ENCODE data around the gene ITGA4.
"Not testable (repeated sequence)": the region's sequence is repeated elsewhere in the genome, so short reads cannot be mapped to it uniquely, and the experiment has no call there.

ITGA4 gene

DNA sequence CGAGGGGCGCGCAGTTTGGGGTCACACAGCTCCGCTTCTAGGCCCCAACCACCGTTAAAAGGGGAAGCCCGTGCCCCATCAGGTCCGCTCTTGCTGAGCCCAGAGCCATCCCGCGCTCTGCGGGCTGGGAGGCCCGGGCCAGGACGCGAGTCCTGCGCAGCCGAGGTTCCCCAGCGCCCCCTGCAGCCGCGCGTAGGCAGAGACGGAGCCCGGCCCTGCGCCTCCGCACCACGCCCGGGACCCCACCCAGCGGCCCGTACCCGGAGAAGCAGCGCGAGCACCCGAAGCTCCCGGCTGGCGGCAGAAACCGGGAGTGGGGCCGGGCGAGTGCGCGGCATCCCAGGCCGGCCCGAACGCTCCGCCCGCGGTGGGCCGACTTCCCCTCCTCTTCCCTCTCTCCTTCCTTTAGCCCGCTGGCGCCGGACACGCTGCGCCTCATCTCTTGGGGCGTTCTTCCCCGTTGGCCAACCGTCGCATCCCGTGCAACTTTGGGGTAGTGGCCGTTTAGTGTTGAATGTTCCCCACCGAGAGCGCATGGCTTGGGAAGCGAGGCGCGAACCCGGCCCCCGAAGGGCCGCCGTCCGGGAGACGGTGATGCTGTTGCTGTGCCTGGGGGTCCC, at the start of gene ITGA4:
ITGA4 (plus strand) TSS at position 266 of the 620 bp plus-strand sequence; CDS start at position 535, 269 bp downstream.
- DNase-seq, result peak; percentile 50

- DNase-seq, result no peak
Measured at GRCh38 chr2:181408861-181409260, 48.3 kb upstream of the ITGA4 start.

DNA sequence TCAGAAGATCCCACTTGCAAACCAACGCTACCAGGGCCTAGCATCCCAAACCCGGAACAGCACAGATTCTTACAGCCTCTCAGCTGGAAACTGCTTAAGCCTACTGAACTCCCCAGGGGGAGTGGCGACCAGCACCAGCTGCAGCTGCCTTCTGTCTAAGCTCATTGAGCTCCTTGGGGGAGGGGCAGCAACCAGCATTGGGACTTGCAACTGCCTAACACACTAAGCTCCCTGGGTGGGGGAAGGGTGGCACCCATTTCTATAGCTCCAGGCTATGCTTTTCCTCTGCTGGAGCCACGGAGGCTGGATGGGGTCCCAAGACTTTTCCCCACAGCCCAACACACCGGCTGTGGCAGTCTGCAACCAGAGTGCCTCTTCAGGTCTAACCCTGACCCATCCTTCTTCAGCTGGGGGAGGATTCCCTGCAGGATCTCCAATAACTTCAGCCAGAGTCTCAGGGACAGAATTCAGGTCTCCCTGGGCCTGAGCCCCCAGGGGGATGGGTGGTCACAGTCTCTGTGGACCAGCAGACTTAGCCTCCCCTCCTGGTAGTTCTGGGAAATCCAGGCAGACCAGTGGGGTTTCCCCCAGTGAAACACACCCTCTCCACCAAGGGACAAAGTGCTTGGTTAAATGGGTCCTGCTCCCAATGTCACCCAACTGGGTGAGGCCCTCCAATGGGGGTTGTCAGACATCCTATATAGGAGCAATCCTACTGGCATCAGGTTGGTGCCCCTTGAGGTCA, 45.9 kb upstream of the ITGA4 start:
- DNase-seq, result no peak

DNA sequence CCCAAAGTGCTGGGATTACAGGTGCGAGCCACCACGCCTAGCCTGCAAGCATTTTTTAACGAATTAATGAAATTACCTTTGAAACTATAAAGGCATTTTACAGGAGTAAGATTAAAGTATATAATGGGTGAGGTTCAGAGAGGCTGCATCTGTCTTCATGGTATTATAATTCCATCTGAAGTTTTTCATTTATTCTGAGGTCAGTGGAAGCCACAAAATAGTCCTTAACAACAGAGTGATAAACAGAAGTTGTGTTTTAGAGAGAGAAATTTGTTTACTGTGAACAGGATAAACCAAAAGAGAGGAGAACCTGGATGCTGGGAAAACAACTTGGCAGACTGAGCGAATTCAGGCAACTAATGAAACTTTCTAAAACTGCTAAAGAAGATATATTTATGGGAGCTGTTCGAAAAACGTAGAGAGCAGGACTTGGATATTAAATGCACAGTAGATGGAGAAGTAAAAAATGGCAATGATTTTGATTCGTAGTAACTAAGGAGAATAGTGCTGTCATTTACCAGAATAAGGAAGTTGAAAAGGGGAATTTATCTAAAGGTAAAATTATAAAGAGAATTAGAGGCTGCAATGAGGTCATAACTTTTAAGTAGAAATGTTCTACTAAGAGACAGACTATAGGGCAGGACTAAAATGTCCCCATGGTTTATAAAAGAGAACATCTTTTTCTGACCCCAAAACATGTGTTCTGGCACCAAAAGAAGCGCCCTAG, 37.9 kb upstream of the ITGA4 start:
- DNase-seq, result no peak

GRCh38 chr2:181420259-181421130, 36.7 kb upstream of the ITGA4 start:
- DNase-seq, result no peak

DNA sequence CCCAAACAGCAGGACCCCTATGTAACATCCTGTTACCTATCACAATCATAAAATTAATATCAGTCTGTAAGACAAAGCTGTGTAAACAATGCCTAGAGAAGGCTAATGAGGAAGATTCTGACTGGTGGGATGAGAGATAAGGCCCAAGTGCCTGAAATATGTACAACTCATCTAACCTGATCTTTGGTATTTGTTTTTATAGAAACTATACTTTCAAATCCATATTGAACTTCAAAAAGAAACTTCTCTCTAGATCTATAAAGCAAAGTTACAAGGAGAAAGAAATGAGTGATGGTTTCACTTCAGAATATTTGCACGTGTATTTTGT, 36.1 kb upstream of the ITGA4 start:
- DNase-seq, result no peak

DNA sequence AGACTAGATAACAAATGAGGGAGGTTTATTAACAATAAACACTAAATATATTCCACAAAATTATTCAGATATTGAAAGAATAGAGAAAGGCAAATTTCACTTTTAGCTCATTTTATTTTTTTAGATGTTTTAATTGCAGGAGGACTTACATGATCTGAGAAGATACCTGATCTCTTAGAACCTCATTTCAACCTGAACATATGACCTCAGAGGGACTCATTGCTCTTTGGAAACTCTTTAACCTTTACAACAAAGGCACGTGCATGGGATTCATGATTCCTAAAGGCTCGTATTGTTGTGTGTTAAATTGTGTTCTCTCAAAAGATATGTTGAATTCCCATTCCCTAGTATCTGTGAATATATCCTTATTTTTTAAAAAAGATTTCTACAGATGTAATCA, 35.7 kb upstream of the ITGA4 start:
- no peak for DNase-seq

- no peak for DNase-seq
Measured at GRCh38 chr2:181426672-181427071, 30.5 kb upstream of the ITGA4 start.

DNA sequence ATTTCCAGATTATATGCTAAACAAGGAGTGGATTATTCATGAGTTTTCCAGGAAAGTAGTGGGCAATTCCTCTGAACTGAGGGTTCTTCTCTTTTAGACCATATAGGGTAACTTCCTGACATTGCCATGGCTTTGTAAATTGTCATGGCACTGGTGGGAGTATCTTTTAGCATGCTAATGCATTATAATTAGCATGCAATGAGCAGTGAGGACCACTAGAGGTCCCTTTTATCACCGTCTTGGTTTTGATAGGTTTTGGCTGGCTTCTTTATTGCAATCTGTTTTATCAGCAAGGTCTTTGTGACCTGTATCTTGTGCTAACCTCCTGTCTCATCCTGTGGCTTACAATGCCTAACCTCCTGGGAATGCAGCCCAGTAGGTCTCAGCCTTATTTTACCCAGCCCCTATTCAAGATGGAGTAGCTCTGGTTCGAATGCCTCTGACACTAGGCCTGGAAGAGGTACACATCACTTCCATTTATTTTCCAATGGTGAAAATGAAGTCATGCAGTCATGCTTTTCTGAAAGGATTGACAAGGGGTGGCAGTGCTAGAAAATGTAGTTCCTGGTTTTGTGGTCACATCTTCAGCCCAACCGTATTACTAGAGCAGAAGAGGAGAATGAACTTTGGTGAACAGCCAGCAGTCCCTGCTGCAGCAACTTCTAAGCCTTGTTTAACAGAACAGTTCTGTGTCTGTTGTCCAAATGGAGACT, 26.6 kb upstream of the ITGA4 start:
- no peak for DNase-seq

DNA sequence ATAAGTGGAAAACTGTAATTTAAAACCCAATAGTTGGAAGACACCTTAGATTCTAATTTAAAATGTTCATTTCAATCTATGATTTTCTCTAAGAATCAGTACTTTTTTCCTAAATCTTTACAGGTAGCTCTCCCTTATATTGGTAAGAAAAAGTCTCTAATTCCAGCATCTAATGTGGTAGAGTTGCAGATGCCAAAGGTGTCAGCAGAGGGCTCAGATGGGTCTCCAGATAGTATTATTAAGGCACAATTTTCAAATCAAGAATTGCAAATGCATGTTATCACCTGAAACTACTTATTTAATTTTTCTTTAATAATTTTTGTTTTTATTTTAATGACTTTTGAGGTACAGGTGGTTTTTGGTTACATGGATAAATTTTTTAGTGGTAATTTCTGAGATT, 25.5 kb upstream of the ITGA4 start:
- no peak for DNase-seq

GRCh38 chr2:181438261-181438660, 18.9 kb upstream of the ITGA4 start:
- no peak for DNase-seq

GRCh38 chr2:181440344-181440743, 16.8 kb upstream of the ITGA4 start:
- DNase-seq, result no peak

GRCh38 chr2:181440919-181441318, 16.3 kb upstream of the ITGA4 start:
- DNase-seq, result no peak

DNA sequence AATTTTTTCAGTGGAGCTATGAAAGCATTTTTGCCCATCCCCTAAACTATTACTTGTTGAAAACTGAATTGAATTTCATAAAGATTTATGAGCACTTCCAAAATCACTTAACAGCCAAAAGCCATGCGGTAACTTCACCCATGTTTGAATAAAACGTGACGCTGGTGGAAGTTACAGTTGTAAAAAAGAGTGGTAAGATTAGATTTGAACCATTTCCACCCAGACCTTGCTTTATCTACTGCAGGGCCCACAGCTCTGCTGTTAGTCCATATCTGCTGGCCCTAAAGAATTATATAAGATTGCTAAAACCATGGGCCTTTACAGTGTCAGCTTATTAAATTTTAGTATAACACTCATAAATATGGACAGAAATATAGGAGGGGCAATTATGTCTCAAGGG, 15.5 kb upstream of the ITGA4 start:
- no peak for DNase-seq

DNA sequence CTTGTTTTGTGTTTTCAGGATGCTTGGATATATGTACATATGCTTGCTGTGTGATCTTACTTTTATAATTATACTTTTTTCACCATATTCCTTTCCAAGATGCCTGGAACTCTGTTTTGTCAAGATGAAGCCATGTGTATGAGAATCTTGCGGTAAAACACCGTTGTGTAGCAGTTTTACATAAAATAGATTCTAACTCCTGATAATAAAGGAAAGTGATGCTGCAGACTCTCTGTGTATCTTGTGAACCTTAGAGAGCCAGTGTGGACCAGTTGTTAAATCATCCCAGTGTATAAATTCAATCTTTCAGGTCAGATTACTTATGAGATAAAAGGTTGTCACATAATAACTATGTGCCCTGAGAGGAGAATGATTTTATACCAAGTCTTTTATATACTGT, 12.5 kb upstream of the ITGA4 start:
- no peak for DNase-seq

DNA sequence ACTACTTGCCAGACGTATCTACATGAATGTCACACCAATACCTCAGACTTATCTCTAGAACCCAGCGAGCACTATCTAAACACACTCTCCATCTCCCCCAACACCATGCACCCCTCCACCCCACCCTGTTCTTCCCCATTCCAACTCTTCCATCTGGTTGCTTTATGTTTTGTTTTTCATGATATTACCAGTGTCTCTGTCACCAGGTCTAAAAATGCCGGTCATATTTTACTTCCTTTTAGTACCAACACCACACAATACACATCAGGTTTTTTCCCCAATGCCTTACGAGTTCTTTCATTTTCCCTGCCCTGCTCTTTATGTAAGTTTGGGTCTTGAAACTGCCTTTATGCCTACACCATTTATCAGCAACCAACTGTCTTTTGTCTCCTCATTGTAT, 10.2 kb upstream of the ITGA4 start:
- no peak for DNase-seq

DNA sequence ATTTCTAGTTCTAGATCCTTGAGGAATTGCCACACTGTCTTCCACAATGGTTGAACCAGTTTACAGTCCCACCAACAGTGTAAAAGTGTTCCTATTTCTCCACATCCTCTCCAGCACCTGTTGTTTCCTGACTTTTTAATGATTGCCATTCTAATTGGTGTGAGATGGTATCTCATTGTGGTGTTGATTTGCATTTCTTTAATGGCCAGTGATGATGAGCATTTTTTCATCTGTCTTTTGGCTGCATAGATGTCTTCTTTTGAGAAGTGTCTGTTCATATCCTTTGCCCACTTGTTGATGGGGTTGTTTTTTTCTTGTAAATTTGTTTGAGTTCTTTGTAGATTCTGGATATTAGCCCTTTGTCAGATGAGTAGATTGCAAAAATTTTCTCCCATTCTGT, 7.9 kb upstream of the ITGA4 start:
- DNase-seq, result not testable (repeated sequence)

GRCh38 chr2:181454686-181455450, 2.3 kb upstream of the ITGA4 start:
- no peak for DNase-seq

- DNase-seq, result no peak
Measured at GRCh38 chr2:181456660-181457120, 496 bp upstream of the ITGA4 start.

DNA sequence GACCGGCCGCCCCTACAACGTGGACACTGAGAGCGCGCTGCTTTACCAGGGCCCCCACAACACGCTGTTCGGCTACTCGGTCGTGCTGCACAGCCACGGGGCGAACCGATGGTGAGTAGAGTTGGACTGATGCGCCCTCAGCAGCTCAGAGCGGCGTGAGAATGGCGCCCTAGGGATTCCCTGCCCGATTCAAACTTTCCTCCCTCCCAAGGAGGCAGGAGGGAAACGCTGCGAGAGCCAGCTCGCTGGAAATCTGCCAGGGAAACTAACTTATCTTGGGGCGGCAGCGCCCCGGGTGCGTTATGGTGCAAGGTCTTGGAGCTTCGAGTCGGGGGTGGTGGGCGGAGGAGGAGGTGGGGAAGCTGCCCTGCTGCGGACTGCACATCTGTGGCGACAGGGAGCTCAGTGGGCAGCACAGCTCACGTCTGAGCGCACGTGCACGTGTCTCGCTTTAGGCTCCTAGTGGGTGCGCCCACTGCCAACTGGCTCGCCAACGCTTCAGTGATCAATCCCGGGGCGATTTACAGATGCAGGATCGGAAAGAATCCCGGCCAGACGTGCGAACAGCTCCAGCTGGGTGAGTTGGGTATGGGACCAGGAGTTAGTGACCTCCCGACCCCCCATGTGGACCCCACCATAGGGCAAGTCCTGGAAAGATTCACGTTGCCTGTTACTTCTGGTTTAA, 697 bp downstream of the ITGA4 start:
- no peak for DNase-seq

DNA sequence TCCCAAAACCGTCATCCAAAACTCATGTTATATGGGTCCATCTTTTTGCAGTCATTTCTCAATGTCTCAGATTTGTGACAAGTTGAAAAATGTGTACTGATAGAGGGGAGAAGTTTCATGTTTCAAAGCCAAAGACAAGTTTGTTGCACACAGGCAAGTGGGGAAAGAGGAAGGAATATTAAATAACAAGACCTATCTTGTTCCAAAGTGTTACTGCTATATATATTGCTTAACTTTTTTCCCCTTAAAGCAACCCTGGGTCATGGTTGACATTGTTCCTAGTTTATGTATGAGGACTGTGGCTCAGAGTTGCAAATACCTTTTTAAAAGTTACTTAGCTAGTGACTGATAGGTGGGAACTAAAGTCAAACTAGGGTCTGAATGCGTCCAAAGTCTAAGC, 1.7 kb downstream of the ITGA4 start:
- DNase-seq, result no peak

All from amniotic stem cell (primary cell).